Activated CD8-positive, alpha-beta memory T cell treated with anti-CD3 and anti-CD28 coated beads, Interleukin-2, amount 50 U/mL, for 24 hours (primary cell): ENCODE data around the gene ACTL8.

Experiments
- DNase-seq: peaks from one replicate; pipeline ENCODE4 v3.0.0-alpha.2; 2020; ENCODE audit errors: extremely low read depth

Gene ACTL8

GRCh38 chr1:17755120-17755519 is at the start of gene ACTL8:
Gene ACTL8, plus strand, starts transcription at chr1:17755333. Its CDS starts 67,676 bp downstream, at chr1:17823009.
- DNase-seq, result no peak

- DNase-seq, result no peak
Observed at GRCh38 chr1:17706445-17706844, 48.7 kb upstream of the ACTL8 start.

- DNase-seq, result no peak
Observed at GRCh38 chr1:17709981-17710380, 45.2 kb upstream of the ACTL8 start.

GRCh38 chr1:17710889-17711576 is 44.1 kb upstream of the ACTL8 start:
- no peak for DNase-seq

- no peak for DNase-seq
Observed at GRCh38 chr1:17711577-17711910, 43.6 kb upstream of the ACTL8 start.

GRCh38 chr1:17711941-17712340 is 43.2 kb upstream of the ACTL8 start:
- DNase-seq, result no peak

- no peak for DNase-seq
Observed at GRCh38 chr1:17713993-17714392, 41.1 kb upstream of the ACTL8 start.

- no peak for DNase-seq
Observed at GRCh38 chr1:17717594-17718535, 37.3 kb upstream of the ACTL8 start.

- no peak for DNase-seq
Observed at GRCh38 chr1:17719874-17720273, 35.3 kb upstream of the ACTL8 start.

GRCh38 chr1:17721444-17721843 is 33.7 kb upstream of the ACTL8 start:
- no peak for DNase-seq

- no peak for DNase-seq
Observed at GRCh38 chr1:17723684-17724083, 31.4 kb upstream of the ACTL8 start.

- no peak for DNase-seq
Observed at GRCh38 chr1:17724150-17724549, 31.0 kb upstream of the ACTL8 start.

- no peak for DNase-seq
Observed at GRCh38 chr1:17725084-17725719, 29.9 kb upstream of the ACTL8 start.

- no peak for DNase-seq
Observed at GRCh38 chr1:17725811-17726582, 29.1 kb upstream of the ACTL8 start.

GRCh38 chr1:17728123-17728712 is 26.9 kb upstream of the ACTL8 start:
- DNase-seq, result no peak

- no peak for DNase-seq
Observed at GRCh38 chr1:17729248-17729647, 25.9 kb upstream of the ACTL8 start.

- no peak for DNase-seq
Observed at GRCh38 chr1:17729909-17730308, 25.2 kb upstream of the ACTL8 start.

GRCh38 chr1:17731460-17731859 is 23.7 kb upstream of the ACTL8 start:
- no peak for DNase-seq

- DNase-seq, result no peak
Observed at GRCh38 chr1:17732475-17732874, 22.7 kb upstream of the ACTL8 start.

- no peak for DNase-seq
Observed at GRCh38 chr1:17733661-17734060, 21.5 kb upstream of the ACTL8 start.

GRCh38 chr1:17734609-17735008 is 20.5 kb upstream of the ACTL8 start:
- no peak for DNase-seq
